SK-N-SH treated with all-trans-retinoic acid at 6 μM for 48 hours (cell line): ENCODE measurements around the gene TEX29.

ENCODE experiments used
- ATAC-seq: fragments of 200-7000 bp; cut with Tn5 transposase; 3 replicates; pipeline ENCODE4 v1.9.1; 2020; ENCODE audit warnings: mild to moderate bottlenecking, moderate library complexity
- BACH2 ChIP-seq: fragments of 250-450 bp; sonication (Bioruptor Pico); IDR thresholded peaks from 2 replicates; pipeline ENCODE4 v1.9.0; 2021; ENCODE audit warnings: mild to moderate bottlenecking, borderline replicate concordance
- CSDC2 ChIP-seq: fragments of 250-450 bp; sonication (Bioruptor Pico); IDR thresholded peaks from 2 replicates; pipeline ENCODE4 v1.5.0; 2020; ENCODE audit warnings: mild to moderate bottlenecking, moderate library complexity
- ESRRG ChIP-seq: fragments of 250-450 bp; sonication (Bioruptor Pico); IDR thresholded peaks from 2 replicates; pipeline ENCODE4 v1.6.1; 2021; ENCODE audit warnings: mild to moderate bottlenecking
- GLIS3 ChIP-seq: fragments of 250-450 bp; sonication (Bioruptor Pico); IDR thresholded peaks from 2 replicates; pipeline ENCODE4 v1.5.0; 2020; ENCODE audit warnings: mild to moderate bottlenecking, moderate library complexity
- OSR1 ChIP-seq: fragments of 250-450 bp; sonication (Bioruptor Pico); IDR thresholded peaks from 2 replicates; pipeline ENCODE4 v1.8.0; 2022; ENCODE audit warnings: moderate library complexity, mild to moderate bottlenecking, inconsistent platforms
- PPARA ChIP-seq: fragments of 250-450 bp; sonication (Bioruptor Pico); IDR thresholded peaks from 2 replicates; pipeline ENCODE4 v1.5.0; 2020; ENCODE audit warnings: mild to moderate bottlenecking, borderline replicate concordance
- RARB ChIP-seq: fragments of 250-450 bp; sonication (Bioruptor Pico); IDR thresholded peaks from 2 replicates; pipeline ENCODE4 v1.8.0; 2021; ENCODE audit warnings: mild to moderate bottlenecking, moderate library complexity
- SNAI2 ChIP-seq: fragments of 250-450 bp; sonication (Bioruptor Pico); IDR thresholded peaks from 2 replicates; pipeline ENCODE4 v1.5.0; 2020; ENCODE audit warnings: mild to moderate bottlenecking, moderate library complexity
- TCF4 ChIP-seq: fragments of 250-450 bp; sonication (Bioruptor Pico); IDR thresholded peaks from 2 replicates; pipeline ENCODE4 v1.8.0; 2021; ENCODE audit warnings: mild to moderate bottlenecking, moderate library complexity, borderline replicate concordance
- TOX ChIP-seq: fragments of 250-450 bp; sonication (Bioruptor Pico); IDR thresholded peaks from 2 replicates; pipeline ENCODE4 v1.8.0; 2021; ENCODE audit warnings: mild to moderate bottlenecking, moderate library complexity, borderline replicate concordance
- ZC3H10 ChIP-seq: fragments of 250-450 bp; sonication (Bioruptor Pico); IDR thresholded peaks from 2 replicates; pipeline ENCODE4 v1.5.1; 2021; ENCODE audit warnings: mild to moderate bottlenecking, moderate library complexity
- ZFP3 ChIP-seq: fragments of 250-450 bp; sonication (Bioruptor Pico); IDR thresholded peaks from 2 replicates; pipeline ENCODE4 v1.5.0; 2020; ENCODE audit warnings: mild to moderate bottlenecking, moderate library complexity
- ZFP30 ChIP-seq: fragments of 450-650 bp; formaldehyde crosslinking; IDR thresholded peaks from 2 replicates; pipeline ENCODE4 v1.5.0; 2022; ENCODE audit warnings: mild to moderate bottlenecking, moderate library complexity
- ZNF565 ChIP-seq: fragments of 450-650 bp; formaldehyde crosslinking; conservative IDR thresholded peaks from 2 replicates; pipeline ENCODE4 v1.5.0; 2020; ENCODE audit warnings: low read depth, mild to moderate bottlenecking, moderate library complexity
- ZNF70 ChIP-seq: fragments of 450-650 bp; formaldehyde crosslinking; IDR thresholded peaks from 2 replicates; pipeline ENCODE4 v1.5.0; 2020; ENCODE audit warnings: mild to moderate bottlenecking, moderate library complexity
- ZNF8 ChIP-seq: fragments of 450-650 bp; formaldehyde crosslinking; IDR thresholded peaks from 2 replicates; pipeline ENCODE4 v1.5.0; 2020; ENCODE audit warnings: mild to moderate bottlenecking, moderate library complexity
- TF ChIP-seq, protein P1 (sequence below): fragments of 250-450 bp; sonication (Bioruptor Pico); IDR thresholded peaks from 2 replicates; pipeline ENCODE4 v1.8.0; 2021; ENCODE audit warnings: low read depth, mild to moderate bottlenecking, moderate library complexity, borderline replicate concordance
- TF ChIP-seq, protein P2 (sequence below): fragments of 250-450 bp; sonication (Bioruptor Pico); IDR thresholded peaks from 2 replicates; pipeline ENCODE4 v1.5.0; 2020; ENCODE audit warnings: mild to moderate bottlenecking, moderate library complexity
- TF ChIP-seq, protein P3 (sequence below): fragments of 250-450 bp; sonication (Bioruptor Pico); IDR thresholded peaks from 2 replicates; pipeline ENCODE4 v1.8.0; 2020; ENCODE audit warnings: mild to moderate bottlenecking, moderate library complexity, borderline replicate concordance
- TF ChIP-seq, protein P4 (sequence below): fragments of 250-450 bp; sonication (Bioruptor Pico); IDR thresholded peaks from 2 replicates; pipeline ENCODE4 v1.5.1; 2020; ENCODE audit warnings: low read depth, mild to moderate bottlenecking, moderate library complexity

TEX29 gene

DNA sequence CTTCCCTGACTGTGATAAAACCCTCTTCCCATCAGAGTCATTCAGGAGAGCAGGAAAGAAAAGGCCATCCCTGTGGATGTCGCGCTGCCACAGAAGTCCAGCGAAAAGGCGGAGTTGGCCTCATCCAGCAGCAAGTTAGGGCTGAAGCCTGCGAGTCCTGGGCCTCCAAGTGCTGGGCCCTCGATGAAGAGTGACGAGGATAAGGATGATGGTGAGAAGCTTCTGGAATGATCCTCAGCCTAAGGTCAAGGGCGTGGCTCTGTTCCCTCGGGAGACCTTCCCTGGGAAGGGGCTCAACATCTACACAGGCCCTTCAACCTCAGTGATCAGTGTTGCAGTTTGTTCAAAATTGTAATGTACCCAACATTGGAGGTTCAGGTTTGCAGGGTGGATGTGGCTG is 22.3 kb downstream of the TEX29 start:
- ATAC-seq: no peak
- no peak for TF ChIP-seq PPARA
- no peak for TF ChIP-seq ZNF70 (CRISPR knock-in tag)
- TF ChIP-seq, protein P1, sequence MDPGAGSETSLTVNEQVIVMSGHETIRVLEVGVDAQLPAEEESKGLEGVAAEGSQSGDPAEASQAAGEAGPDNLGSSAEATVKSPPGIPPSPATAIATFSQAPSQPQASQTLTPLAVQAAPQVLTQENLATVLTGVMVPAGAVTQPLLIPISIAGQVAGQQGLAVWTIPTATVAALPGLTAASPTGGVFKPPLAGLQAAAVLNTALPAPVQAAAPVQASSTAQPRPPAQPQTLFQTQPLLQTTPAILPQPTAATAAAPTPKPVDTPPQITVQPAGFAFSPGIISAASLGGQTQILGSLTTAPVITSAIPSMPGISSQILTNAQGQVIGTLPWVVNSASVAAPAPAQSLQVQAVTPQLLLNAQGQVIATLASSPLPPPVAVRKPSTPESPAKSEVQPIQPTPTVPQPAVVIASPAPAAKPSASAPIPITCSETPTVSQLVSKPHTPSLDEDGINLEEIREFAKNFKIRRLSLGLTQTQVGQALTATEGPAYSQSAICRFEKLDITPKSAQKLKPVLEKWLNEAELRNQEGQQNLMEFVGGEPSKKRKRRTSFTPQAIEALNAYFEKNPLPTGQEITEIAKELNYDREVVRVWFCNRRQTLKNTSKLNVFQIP (CRISPR knock-in tag): no peak
- no peak for TF ChIP-seq BACH2 (CRISPR knock-in tag)
- no peak for TF ChIP-seq ZFP3 (CRISPR knock-in tag)
- TF ChIP-seq, protein P2, sequence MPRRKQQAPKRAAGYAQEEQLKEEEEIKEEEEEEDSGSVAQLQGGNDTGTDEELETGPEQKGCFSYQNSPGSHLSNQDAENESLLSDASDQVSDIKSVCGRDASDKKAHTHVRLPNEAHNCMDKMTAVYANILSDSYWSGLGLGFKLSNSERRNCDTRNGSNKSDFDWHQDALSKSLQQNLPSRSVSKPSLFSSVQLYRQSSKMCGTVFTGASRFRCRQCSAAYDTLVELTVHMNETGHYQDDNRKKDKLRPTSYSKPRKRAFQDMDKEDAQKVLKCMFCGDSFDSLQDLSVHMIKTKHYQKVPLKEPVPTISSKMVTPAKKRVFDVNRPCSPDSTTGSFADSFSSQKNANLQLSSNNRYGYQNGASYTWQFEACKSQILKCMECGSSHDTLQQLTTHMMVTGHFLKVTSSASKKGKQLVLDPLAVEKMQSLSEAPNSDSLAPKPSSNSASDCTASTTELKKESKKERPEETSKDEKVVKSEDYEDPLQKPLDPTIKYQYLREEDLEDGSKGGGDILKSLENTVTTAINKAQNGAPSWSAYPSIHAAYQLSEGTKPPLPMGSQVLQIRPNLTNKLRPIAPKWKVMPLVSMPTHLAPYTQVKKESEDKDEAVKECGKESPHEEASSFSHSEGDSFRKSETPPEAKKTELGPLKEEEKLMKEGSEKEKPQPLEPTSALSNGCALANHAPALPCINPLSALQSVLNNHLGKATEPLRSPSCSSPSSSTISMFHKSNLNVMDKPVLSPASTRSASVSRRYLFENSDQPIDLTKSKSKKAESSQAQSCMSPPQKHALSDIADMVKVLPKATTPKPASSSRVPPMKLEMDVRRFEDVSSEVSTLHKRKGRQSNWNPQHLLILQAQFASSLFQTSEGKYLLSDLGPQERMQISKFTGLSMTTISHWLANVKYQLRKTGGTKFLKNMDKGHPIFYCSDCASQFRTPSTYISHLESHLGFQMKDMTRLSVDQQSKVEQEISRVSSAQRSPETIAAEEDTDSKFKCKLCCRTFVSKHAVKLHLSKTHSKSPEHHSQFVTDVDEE: no peak
- no peak for TF ChIP-seq RARB (CRISPR knock-in tag)
- TF ChIP-seq, protein P3, sequence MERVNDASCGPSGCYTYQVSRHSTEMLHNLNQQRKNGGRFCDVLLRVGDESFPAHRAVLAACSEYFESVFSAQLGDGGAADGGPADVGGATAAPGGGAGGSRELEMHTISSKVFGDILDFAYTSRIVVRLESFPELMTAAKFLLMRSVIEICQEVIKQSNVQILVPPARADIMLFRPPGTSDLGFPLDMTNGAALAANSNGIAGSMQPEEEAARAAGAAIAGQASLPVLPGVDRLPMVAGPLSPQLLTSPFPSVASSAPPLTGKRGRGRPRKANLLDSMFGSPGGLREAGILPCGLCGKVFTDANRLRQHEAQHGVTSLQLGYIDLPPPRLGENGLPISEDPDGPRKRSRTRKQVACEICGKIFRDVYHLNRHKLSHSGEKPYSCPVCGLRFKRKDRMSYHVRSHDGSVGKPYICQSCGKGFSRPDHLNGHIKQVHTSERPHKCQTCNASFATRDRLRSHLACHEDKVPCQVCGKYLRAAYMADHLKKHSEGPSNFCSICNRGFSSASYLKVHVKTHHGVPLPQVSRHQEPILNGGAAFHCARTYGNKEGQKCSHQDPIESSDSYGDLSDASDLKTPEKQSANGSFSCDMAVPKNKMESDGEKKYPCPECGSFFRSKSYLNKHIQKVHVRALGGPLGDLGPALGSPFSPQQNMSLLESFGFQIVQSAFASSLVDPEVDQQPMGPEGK (CRISPR knock-in tag): no peak
- TF ChIP-seq SNAI2: no peak
- no peak for TF ChIP-seq ZNF8
- TF ChIP-seq ZFP30 (CRISPR knock-in tag): no peak

DNA sequence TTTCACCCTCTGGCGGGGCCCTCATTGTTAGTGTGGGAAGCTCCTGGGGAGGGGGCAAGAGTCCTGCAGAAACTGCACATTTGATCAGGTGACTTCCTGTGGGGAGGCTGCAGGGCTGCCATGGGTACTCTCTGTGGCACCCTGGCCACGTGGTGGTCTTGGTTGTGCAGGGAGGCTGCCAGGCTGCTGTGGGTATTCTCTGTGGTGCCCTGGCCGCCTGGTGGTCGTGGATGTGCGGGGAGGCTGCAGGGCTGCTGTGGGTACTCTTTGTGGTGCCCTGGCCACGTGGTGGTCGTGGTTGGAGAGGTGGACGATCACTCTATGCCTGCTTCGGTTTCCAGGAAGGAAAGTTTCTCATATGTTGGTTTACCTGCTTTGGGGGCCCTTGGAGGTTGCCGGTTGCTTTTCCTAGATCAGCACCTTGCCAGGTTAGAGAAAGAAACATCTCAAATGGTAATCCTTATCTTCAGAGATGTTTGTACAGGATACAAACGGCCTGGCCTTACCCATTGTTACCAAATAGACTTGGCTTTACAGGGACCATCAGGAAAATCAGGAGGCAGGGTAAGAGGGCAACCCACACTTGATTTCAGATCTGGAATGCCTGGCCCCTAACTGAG is 22.9 kb downstream of the TEX29 start:
- no peak for TF ChIP-seq ESRRG
- TF ChIP-seq TOX: no peak
- no peak for TF ChIP-seq RARB (CRISPR knock-in tag)
- TF ChIP-seq GLIS3 (CRISPR knock-in tag): no peak
- TF ChIP-seq SNAI2: no peak
- no peak for TF ChIP-seq ZNF565 (CRISPR knock-in tag)
- TF ChIP-seq ZFP3 (CRISPR knock-in tag): no peak
- no peak for TF ChIP-seq ZC3H10 (CRISPR knock-in tag)
- TF ChIP-seq BACH2 (CRISPR knock-in tag): no peak
- TF ChIP-seq, protein P3 (CRISPR knock-in tag): no peak
- TF ChIP-seq, protein P1 (CRISPR knock-in tag): no peak
- TF ChIP-seq ZNF8: no peak
- TF ChIP-seq, protein P2: no peak
- no peak for TF ChIP-seq CSDC2 (CRISPR knock-in tag)
- TF ChIP-seq OSR1 (CRISPR knock-in tag): no peak
- TF ChIP-seq, protein P4, sequence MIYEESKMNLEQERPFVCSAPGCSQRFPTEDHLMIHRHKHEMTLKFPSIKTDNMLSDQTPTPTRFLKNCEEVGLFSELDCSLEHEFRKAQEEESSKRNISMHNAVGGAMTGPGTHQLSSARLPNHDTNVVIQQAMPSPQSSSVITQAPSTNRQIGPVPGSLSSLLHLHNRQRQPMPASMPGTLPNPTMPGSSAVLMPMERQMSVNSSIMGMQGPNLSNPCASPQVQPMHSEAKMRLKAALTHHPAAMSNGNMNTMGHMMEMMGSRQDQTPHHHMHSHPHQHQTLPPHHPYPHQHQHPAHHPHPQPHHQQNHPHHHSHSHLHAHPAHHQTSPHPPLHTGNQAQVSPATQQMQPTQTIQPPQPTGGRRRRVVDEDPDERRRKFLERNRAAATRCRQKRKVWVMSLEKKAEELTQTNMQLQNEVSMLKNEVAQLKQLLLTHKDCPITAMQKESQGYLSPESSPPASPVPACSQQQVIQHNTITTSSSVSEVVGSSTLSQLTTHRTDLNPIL (CRISPR knock-in tag): no peak
- no peak for TF ChIP-seq TCF4
- no peak for ATAC-seq
